ENCODE results near the gene BSPRY. TPM values are rescaled to one million over a fixed set of nuclear protein-coding genes. Genes with fewer than 3 reads are reported as not detected.
"Not testable (repeated sequence)": the region's sequence is repeated elsewhere in the genome, so short reads cannot be mapped to it uniquely, and the experiment has no call there.

BSPRY gene
- total RNA-seq, 1 experiment from 2014 or later, result not detected

DNA sequence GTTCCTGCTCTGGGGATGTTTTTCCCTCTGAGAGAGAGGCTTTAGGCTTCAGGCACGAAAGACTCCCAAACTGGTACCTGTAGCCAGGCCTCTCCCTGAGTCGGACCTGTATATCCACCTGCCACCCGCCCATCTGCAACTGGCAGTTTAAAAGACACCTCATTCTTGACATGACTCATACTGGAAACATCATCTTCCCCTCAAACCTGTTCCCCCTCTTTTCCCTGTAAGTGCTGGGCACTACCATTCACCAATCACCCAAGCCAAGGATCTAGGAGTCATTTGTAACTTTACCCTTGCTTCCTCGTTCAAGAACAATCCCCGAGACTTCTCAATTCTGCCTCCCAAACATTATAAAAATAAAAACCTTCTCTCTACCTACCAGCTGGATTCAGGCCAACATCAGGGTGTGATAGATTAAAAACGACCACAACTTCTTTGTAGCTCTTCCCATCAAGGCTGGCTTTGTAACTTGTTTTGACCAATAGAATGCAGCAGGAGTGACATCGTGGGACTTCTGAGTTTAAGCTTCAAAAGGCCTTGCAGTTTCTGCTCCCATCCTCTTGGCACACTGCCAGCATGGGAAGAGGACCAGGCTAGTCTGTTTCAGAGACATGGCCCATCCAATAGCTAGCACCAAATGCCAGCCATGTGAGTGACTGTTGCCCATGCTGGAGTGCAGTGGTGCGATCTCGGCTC is 7.5 kb upstream of the BSPRY start:
- DNase-seq (ENCODE audit: low spot score), result no peak

DNA sequence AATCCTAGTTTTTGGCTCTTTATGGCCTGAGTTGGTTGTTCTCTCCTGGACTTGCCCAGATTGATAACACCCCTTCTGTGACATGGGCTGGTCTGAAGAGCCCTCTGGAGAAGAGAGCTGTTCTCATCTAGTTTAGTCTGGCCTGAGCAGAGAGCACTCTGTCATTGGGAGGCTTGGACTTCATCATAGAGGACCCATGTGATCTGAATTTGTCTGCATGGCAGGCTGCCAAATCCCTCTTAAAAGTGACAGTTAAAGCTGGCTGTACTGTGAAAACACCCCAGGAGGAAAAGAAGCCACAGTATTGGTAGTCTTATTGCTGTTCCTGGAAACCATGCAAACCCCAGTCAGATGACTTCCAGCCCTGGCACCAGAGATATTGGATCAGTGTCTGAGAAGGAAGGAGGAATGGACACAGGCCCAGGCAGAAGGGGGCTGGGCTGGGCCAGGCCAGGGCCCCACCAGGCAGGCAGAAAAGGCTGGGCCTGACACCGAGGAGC is 5.6 kb upstream of the BSPRY start:
- DNase-seq (ENCODE audit: low spot score), result peak; percentile 21

DNA sequence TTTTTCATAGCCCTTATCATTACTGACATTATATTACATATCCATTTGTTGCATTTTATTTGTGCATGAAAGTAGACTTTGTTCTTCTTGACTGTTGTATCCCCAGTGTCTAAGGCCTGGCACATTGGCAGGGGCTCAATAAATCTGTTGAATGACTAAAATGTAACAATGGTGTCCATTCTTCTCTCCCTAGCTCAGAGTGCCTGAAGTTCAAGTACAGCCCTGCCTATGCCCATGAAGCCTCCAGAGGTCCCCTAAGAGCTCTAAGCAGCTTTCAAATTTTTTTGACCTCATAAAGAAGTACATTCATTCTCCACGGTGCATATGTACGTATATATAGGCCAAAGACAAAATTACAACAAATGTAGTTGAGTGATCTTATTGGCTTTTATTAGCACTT is 4.2 kb upstream of the BSPRY start:
- no peak for DNase-seq (ENCODE audit: low spot score)

DNA sequence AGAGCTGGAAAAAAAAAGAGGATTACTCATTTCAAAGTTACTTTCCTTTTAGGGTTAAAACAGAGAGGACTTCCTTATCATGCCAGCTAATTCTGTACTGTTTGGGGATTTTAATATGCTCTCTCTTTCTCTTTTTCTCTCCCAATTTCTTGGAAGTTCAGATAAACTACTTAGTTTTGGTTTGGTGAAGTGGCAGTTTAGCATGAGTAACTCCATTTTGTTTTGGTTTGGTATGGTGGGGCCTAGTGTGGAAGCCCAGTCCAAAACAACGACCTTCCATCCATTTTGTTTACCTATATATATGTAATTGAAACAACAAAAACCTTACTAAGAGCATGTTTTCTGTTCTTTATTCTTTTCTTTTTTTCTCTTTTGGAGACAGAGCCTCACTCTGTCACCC is 3.7 kb upstream of the BSPRY start:
- no peak for DNase-seq (ENCODE audit: low spot score)

DNA sequence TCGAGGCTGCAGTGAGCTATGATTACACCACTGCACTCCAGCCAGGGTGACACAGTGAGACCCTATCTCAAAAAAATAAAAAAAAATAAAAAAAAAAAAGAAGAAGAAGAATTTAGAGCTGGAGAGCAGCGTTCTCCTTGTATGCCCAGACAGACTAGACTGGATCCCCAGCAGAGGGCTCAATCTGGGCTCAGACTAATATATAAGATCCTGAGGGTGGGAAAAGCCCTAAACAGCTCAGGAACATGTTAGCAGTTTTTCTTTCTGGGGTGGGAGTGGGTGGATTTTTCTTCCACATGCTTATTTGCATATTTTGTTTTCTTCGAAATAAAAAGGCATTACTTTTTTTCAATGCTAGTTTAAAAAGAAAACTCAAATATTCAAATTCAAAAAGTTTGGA is 904 bp upstream of the BSPRY start:
- no peak for DNase-seq (ENCODE audit: low spot score)

DNA sequence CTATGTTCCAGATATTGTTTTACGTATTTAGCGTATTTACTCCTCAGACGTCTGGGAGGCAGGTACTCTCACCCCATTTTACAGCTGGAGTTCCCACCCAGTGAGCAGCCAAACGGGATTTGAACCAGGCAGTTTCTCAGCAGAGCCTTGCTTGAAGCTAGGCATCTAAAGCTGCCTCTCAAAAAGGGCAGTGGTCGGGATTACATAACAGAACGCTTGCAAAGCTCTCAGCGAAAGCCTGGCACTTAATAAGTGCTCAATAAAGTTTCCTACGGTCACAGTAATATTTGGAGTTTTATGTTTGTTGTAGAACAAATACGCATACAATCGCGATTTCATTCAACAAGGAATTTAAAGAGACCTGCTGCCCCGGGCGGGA is 286 bp upstream of the BSPRY start:
- no peak for DNase-seq (ENCODE audit: low spot score)

DNA sequence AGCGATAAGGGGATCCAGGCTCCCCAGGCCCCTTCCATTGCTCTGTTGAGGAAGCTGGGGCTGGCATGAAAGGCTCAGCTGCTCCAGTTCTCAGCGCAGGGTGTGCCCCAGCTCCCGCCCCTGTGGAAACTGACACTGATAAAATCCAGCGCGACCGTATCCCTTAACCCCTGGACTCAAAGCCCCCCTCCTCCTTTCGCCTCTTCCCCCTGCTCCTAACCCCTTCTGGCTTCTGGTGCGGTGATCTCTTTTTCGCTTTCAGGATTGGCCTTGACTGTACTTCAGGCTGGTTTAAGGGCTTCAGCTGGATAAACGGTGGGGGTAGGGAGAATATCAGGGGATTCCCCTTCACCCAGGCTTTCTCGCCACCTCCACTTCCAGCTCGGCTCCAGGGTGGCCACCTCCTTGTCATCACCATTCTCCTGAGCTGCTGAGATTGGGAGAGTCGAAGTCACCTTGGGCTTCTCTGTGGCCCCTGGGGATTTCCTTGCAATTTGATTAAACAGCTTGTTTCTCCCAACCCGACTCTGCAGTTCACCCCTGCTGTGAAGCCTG is 843 bp downstream of the BSPRY start:
- DNase-seq (ENCODE audit: low spot score), result no peak

DNA sequence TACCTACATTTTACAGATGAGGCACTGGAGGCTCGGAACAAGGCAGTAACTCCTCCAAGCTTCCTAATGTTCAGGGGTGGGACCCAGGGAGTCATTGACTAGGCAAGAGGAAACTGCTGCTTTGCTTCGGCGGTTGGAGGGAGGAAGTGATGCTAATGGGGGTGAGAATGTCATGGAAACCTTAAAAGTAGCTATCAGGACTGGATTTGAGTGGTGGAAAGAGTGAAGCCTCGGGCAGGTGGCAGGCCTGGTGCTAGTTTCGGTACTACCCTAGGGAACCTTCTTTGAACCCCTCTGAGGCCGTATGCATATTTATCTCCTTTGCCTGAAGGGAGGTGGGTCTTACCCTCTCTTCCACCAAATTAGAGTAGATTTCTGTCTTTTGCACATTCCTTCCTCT is 1.6 kb downstream of the BSPRY start:
- DNase-seq (ENCODE audit: low spot score), result no peak

DNA sequence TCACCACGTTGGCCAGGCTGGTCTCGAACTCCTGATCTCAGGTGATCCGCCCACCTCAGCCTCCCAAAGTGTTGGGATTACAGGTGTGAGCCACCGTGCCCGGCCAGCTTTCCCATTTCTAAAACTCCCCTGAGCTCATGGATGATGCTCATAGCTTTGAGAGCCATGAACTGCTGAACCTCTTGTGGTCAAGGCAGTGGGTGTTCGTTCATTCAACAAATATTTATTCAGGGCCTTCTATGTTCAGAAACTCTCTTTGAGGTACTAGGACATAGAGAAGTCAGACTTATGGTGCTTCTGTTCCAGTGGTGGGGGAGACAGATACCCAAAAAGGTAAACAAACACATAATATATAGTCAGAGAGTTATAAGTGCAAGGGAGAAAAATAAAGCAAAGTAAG is 2.7 kb downstream of the BSPRY start:
- no peak for DNase-seq (ENCODE audit: low spot score)

DNA sequence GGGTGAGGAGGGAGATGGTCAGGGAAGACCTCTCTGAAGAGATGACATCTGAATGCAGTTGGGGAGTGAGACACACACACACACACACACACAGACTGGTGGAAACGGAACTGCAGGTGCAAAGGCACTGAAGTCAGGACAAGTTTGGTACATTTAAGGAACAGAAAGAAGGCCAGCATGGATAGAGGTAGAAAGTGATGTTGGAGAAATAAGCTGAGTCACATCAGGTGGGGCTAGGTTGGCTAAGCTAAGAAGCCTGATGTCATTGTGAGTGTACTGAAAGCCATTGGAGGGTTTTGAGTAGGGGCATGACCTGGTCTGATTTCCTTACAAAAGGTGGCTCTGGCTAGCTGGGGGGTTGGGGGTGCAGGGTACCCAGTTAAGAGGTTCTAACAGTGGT is 3.1 kb downstream of the BSPRY start:
- DNase-seq (ENCODE audit: low spot score), result no peak

DNA sequence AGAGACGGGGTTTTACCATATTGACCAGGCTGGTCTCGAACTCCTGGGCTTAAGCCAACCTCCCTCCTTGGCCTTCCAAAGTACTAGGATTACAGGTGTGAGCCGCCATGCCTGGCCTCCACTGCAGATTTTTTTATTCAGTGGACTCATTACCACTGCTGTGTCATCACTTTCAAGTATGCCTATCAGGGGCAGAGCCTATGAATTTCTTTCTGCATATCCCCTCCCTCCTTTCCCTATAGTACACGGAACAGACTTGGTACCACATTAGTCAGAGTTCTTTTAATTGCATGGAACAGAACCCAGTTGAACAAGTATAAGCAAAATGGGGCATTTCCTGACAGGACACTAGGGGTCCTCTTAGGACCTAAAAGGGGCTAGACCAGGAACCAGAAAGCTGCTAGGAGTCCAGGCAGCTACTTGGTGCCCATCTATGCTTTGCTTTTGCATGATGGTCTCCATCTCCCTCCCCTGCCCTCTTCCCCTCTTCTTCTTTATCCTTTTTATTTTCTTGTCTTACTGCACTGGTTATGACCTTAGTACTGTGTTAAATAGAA is 5.8 kb downstream of the BSPRY start:
- DNase-seq (ENCODE audit: low spot score), result no peak

DNA sequence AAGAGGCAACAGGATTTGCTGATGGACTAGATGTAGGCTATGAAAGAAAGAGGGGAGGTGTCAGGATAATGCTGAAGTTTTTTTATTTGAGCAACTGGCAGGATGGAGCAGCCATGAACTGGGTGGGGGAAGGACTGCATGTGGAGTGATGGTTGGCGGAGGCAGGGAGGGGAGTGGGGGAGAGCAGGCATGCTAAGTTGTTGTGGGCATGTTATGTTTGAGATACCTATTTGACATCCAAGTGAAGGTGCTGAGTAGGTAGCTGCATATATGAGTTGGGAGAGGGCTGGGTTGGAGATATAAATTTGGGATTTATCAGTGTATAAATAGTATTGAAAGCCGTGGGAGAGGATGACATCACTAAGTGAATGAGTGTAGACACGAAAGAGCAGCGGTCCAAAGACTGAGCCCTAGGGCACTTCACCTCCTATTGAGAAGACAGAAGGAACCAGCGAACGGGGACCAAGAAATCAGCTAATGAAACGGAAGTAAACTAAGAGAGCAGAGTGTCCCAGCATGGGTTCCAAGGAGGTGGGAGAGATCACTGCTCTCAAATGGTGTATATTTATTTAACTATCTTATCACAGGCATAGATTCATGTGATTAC is 7.4 kb downstream of the BSPRY start:
- no peak for DNase-seq (ENCODE audit: low spot score)

DNA sequence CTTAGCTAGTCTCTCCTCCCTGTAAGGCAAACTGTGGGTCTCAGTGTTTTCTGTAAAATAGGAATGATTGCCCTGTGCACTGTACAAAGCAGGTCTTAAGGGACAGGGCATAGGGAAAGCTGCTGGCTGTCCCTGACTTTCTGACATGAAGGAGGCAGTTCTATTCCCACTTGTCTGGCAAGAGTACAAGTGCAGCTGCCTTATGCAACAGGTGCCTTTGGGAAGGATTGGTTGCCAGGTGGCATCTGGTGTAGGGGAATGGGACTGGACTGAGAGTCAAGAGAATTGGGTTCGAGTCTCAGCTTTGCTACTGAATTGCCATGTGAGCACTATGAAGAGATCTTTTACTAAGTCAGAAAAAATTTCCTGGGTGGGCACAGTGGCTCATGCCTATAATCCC is 10.0 kb downstream of the BSPRY start:
- no peak for DNase-seq (ENCODE audit: low spot score)

DNA sequence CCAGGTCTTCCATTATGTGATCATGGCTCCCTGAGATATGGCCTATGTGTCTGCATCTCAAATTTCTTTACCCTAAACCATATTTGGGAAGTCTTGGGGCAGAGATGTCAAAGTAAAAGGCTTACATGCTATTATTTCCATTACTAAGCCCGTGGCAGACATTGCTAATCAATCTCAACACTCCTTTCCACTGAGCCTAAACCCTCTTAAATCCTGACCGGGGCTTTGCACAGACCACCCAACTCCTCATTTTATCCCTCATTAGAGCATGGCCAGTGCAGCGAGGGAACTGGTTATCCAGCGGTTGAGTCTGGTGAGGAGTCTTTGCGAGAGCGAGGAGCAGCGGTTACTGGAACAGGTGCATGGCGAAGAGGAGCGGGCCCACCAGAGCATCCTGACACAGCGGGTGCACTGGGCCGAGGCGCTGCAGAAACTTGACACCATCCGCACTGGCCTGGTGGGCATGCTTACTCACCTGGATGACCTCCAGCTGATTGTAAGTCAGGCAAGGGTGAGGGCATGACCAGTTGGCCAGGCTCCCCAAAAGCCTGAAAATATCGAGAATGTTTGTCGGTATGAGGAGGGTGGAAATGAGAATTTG is 11.0 kb downstream of the BSPRY start:
- no peak for DNase-seq (ENCODE audit: low spot score)

DNA sequence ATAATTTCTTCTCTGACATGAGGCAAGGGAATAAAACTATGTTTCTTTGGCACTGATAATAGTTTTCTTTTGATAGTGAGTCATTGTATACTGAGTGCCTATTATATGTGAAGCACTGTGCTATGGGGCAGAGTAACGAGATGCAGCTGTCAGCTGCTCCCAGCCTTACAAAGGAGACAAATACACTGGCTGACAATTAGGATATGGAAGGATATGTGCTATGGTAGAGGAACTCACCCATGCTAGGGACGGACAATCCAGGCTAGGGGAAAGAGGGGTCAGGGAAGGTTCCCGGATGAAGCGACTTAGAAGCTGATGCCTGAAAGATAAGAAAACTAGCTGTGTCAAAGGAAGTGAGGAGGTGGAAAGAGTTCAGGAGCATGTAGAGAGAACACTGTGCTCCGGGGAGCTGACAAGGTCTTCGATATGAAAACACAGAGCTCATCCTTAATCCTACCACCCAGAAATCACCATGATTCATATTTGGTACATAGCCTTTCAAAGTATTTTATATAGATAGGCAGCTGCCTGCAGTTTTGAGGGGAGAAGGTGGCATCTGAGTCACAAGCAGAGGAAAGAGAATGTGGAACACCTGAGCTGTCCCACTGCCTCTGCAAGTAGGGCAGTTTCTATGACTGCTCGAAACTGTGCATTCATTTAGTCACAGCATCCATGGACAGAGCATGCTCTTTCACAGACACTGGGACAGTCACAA is 12.1 kb downstream of the BSPRY start:
- DNase-seq (ENCODE audit: low spot score), result no peak

DNA sequence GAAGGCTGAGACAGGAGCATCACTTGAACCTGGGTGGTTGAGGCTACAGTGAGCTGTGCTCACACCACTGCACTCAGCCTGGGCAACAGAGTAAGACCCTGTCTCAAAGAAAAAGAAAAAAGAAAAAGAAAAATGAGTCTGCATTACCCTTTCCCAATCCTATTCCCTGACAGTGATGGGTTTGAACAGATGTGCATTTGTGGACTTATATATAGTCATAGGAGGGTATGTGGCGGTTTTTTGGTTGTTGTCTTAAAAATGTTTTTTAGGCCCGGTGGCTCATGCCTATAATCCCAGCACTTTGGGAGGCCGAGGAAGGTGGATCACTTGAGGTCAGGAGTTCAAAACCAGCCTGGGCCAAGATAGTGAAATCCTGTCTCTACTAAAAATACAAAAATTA is 14.0 kb downstream of the BSPRY start:
- DNase-seq (ENCODE audit: low spot score), result no peak

DNA sequence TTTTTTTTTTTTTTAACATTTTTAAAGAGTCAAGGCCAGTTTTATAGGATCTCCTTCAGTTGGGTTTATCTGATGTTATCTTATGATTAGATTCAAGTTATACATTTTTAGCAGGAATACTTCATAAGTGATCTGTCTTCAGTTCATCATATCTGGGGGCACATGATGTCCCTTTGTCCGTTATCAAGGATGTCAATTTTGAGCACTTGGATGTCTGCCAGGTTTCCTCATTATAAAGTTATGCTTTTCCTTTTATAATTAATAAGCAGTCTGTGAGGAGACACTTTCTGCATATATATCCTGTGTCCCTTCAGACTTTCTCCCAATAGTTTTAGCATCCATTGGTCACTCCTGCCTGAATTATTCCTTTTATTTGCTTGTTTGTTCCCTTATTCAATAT is 15.6 kb downstream of the BSPRY start:
- DNase-seq (ENCODE audit: low spot score), result no peak

DNA sequence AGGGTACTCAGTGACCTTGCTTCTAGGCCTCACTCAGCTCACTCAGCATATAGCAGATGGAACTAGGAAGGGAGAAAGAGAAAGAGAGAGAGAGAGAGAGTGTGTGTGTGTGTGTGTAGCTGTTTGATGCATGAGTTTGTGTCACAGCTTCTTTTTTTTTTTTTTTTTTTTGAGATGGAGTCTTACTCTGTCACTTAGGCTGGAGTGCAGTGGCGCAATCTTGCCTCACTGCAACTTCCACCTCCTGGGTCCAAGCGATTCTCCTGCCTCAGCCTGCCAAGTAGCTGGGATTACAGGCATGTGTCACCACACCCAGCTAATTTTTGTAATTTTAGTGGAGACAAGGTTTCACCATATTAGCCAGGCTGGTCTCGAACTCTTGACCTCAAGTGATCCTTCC is 16.3 kb downstream of the BSPRY start:
- DNase-seq (ENCODE audit: low spot score), result not testable (repeated sequence)

DNA sequence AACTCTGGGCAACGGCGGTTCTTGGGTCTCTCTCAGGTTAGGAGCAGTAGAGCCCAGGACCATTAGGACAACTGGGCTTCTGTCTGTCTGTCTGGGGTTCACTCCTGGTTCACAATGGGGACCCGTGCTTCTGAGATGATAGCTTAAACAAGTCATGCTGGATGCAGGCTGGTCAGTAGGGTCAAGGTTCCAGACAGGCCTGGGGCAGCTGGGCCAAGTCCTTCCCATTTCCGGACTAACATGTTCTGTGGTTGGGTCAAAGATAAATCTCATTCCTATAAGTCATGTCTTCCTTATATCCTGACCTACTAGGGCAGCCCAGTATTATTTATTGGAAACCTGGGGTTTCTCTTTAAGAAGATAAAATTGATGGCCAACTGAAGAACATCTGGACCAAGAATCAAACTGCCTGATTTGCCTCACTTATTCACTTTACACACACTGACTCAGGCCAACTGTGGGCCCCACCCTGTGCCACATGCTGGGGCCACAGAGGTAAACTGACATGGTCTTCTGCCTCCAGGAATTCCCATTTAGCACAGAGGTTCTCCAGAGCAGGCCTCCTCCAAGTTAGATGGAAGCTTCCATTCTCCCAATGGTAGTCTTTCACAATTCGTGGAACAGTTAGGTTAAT is 19.1 kb downstream of the BSPRY start:
- DNase-seq (ENCODE audit: low spot score), result no peak

DNA sequence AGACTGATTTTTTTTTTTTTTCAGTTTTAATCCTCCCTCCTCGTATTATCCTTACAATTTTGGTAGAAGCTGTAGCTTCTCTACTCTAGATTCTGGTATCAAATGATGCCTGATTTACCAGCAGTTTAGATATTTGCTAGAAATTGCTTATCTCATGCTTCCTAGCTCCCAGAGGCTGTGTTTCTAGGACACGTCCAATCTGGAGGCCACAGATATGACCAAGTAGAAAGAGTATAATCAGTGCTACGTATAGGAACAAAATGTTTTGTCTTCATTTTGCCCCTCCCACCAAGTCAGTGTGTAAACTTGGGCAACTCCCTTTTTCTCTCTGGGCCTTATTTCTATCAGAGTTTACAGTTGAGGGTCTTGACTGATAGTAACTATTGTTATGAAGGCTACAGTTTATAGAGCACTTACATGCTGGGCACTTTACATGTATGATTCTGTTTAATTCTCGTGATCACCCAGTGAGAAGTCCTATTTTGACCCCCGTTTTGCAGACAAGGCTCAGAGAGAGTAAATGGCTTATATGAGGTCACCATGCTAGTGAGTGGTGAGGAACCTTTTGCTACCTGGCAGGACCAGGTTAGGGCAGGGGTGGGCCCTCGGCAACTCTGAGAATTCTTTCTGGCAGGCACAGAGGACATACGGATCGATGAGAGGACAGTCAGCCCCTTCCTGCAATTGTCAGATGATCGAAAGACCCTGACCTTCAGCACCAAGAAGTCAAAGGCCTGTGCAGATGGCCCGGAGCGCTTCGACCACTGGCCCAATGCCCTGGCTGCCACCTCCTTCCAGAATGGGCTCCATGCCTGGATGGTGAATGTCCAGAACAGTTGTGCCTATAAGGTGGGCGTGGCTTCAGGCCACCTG is 19.9 kb downstream of the BSPRY start:
- no peak for DNase-seq (ENCODE audit: low spot score)

DNA sequence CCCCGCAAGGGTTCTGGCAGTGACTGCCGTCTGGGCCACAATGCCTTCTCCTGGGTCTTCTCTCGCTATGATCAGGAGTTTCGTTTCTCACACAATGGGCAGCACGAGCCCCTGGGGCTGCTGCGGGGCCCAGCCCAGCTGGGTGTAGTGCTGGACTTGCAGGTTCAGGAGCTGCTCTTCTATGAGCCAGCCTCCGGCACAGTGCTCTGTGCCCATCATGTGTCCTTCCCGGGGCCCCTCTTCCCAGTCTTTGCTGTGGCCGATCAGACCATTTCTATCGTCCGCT is 20.5 kb downstream of the BSPRY start:
- DNase-seq (ENCODE audit: low spot score), result no peak
